ENCODE data around the gene PPP3CA.

- TF ChIP-seq CTCF (CRISPR knock-in tag; IDR thresholded peaks at IDR 0.05) = no peak
- no peak for TF ChIP-seq UBTF (CRISPR knock-in tag; IDR thresholded peaks at IDR 0.05)
- TF ChIP-seq RAD21 (CRISPR knock-in tag; IDR thresholded peaks at IDR 0.05) = no peak
- no peak for TF ChIP-seq NPAS2 (CRISPR knock-in tag; IDR thresholded peaks at IDR 0.05; ENCODE audit: borderline replicate concordance)
Observed at GRCh38 chr4:101227715-101228114, 119.6 kb downstream of the PPP3CA start.
